Testis (tissue), 2 donors: Measurements from ENCODE around the gene NPIPB12.
"Not testable (repeated sequence)": the region's sequence is repeated elsewhere in the genome, so short reads cannot be mapped to it uniquely, and the experiment has no call there.

Source experiments
- POLR2A ChIP-seq: fragments of 450-650 bp; IDR thresholded peaks from one replicate; pipeline ENCODE4 v1.6.1; 2017; ENCODE audit warnings: antibody characterized with exemption, mild to moderate bottlenecking, moderate library complexity
- TF ChIP-seq, protein P1 (sequence below), 3 experiments: fragments of 450-650 bp in 2 of 3; fragments of 200-600 bp in 1 of 3; sonication (generic) in 1 of 3; IDR thresholded peaks; one replicate each; pipeline ENCODE4 v1.5.1; 2016 to 2019; ENCODE audit warnings: antibody characterized with exemption in 3 of 3, mild to moderate bottlenecking in 2 of 3, moderate library complexity in 1 of 3

DNA sequence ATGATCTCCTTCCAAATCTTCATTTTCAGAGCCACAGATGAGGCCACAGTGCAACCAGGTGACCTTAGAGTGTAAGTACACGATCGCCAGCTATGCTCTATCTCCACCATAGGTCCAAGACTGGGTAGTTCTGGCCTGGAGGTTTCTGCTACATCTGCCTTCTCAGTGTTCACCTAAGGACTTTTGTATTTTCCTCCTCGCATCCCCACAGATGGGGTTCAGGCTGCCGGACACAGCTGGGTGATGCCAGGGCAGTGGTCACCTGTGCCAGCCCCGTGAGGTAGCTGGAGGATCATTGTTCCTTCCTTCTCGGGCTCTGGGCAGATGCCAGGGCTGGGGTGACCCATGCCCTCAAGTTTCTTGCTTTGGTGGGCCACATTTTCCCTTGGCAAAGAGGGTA is at the start of gene NPIPB12:
- TF ChIP-seq, protein P1, sequence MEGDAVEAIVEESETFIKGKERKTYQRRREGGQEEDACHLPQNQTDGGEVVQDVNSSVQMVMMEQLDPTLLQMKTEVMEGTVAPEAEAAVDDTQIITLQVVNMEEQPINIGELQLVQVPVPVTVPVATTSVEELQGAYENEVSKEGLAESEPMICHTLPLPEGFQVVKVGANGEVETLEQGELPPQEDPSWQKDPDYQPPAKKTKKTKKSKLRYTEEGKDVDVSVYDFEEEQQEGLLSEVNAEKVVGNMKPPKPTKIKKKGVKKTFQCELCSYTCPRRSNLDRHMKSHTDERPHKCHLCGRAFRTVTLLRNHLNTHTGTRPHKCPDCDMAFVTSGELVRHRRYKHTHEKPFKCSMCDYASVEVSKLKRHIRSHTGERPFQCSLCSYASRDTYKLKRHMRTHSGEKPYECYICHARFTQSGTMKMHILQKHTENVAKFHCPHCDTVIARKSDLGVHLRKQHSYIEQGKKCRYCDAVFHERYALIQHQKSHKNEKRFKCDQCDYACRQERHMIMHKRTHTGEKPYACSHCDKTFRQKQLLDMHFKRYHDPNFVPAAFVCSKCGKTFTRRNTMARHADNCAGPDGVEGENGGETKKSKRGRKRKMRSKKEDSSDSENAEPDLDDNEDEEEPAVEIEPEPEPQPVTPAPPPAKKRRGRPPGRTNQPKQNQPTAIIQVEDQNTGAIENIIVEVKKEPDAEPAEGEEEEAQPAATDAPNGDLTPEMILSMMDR (IDR thresholded peaks at IDR 0.05) = not testable (repeated sequence)
- TF ChIP-seq POLR2A = not testable (repeated sequence)
